HepG2 (cell line): Measurements from ENCODE around the gene UBE4A. TPM values are rescaled to one million over a fixed set of nuclear protein-coding genes. Genes with fewer than 3 reads are reported as not detected.

ENCODE experiments used
- ATF5 ChIP-seq: sonication (generic); formaldehyde crosslinking; IDR thresholded peaks from 2 replicates; pipeline ENCODE4 v1.4.0; 2020; ENCODE audit warnings: mild to moderate bottlenecking, low read depth, missing genetic modification reagents
- FOXA1 ChIP-seq, 2 experiments: fragments of 450-650 bp in 1 of 2; sonication (generic) in 1 of 2; formaldehyde crosslinking in 1 of 2; IDR thresholded peaks; 2 replicates each; pipeline versions ENCODE4 v1.4.0 to v1.6.1; 2016 to 2020; ENCODE audit warnings: missing genetic modification reagents in 1 of 2
- HIC2 ChIP-seq: sonication (generic); formaldehyde crosslinking; IDR thresholded peaks from 2 replicates; pipeline ENCODE4 v1.9.0; 2022; ENCODE audit warnings: low read depth, missing genetic modification reagents
- NR1H2 ChIP-seq: sonication (generic); formaldehyde crosslinking; IDR thresholded peaks from 2 replicates; pipeline ENCODE4 v1.8.1; 2022; ENCODE audit warnings: low read depth, missing genetic modification reagents, borderline replicate concordance
- PLSCR1 ChIP-seq: sonication (generic); formaldehyde crosslinking; IDR thresholded peaks from 2 replicates; pipeline ENCODE4 v1.5.0; 2020; ENCODE audit warnings: missing genetic modification reagents, mild to moderate bottlenecking, borderline replicate concordance
- PREB ChIP-seq: sonication (generic); formaldehyde crosslinking; IDR thresholded peaks from 2 replicates; pipeline ENCODE4 v1.4.0; 2020; ENCODE audit warnings: missing genetic modification reagents
- SKI ChIP-seq: fragments of 450-650 bp; IDR thresholded peaks from one replicate; pipeline ENCODE4 v1.6.1; 2018; ENCODE audit warnings: mild to moderate bottlenecking; ENCODE audit not compliant: partially characterized antibody
- SNRNP70 ChIP-seq: fragments of 200-400 bp; formaldehyde crosslinking; IDR thresholded peaks from 2 replicates; pipeline ENCODE4 v1.6.1; 2017; ENCODE audit warnings: mild to moderate bottlenecking, low read depth, low read length, moderate library complexity
- TAF15 ChIP-seq: fragments of 200-400 bp; formaldehyde crosslinking; IDR thresholded peaks from one replicate; pipeline ENCODE4 v1.6.1; 2018; ENCODE audit warnings: mild to moderate bottlenecking, low read depth, low read length; ENCODE audit not compliant: poor library complexity, severe bottlenecking
- TFDP1 ChIP-seq: IDR thresholded peaks from 2 replicates; pipeline ENCODE4 v1.6.1; 2016; ENCODE audit warnings: missing compliant biosample characterization, missing genetic modification reagents, borderline replicate concordance
- ZBTB39 ChIP-seq: sonication (generic); formaldehyde crosslinking; IDR thresholded peaks from 2 replicates; pipeline ENCODE4 v1.5.0; 2020; ENCODE audit warnings: missing genetic modification reagents
- ZFAT ChIP-seq: sonication (generic); formaldehyde crosslinking; conservative IDR thresholded peaks from 2 replicates; pipeline ENCODE4 v1.8.1; 2023; ENCODE audit warnings: missing genetic modification reagents, inconsistent platforms
- ZKSCAN5 ChIP-seq: sonication (generic); formaldehyde crosslinking; IDR thresholded peaks from 2 replicates; pipeline ENCODE4 v1.5.1; 2020; ENCODE audit warnings: mild to moderate bottlenecking, missing genetic modification reagents
- ZNF101 ChIP-seq: sonication (generic); formaldehyde crosslinking; IDR thresholded peaks from 2 replicates; pipeline ENCODE4 v1.4.0; 2020; ENCODE audit warnings: mild to moderate bottlenecking, low read depth, missing genetic modification reagents, borderline replicate concordance
- ZNF530 ChIP-seq: sonication (generic); formaldehyde crosslinking; IDR thresholded peaks from 2 replicates; pipeline ENCODE4 v1.5.0; 2020; ENCODE audit warnings: low read depth, mild to moderate bottlenecking, missing genetic modification reagents
- ZNF558 ChIP-seq: sonication (generic); formaldehyde crosslinking; IDR thresholded peaks from 2 replicates; pipeline ENCODE4 v1.9.0; 2022; ENCODE audit warnings: mild to moderate bottlenecking, missing genetic modification reagents, borderline replicate concordance
- ZNF644 ChIP-seq: IDR thresholded peaks from 2 replicates; pipeline ENCODE4 v1.6.1; 2016; ENCODE audit warnings: low read depth
- ZNF672 ChIP-seq: sonication (generic); formaldehyde crosslinking; IDR thresholded peaks from 2 replicates; pipeline ENCODE4 v1.8.1; 2022; ENCODE audit warnings: missing genetic modification reagents
- ZNF780A ChIP-seq: sonication (generic); formaldehyde crosslinking; IDR thresholded peaks from 2 replicates; pipeline ENCODE4 v1.8.0; 2022; ENCODE audit warnings: mild to moderate bottlenecking, missing genetic modification reagents, moderate library complexity
- ZSCAN25 ChIP-seq: sonication (generic); formaldehyde crosslinking; IDR thresholded peaks from 2 replicates; pipeline ENCODE4 v1.8.0; 2022; ENCODE audit warnings: mild to moderate bottlenecking, missing genetic modification reagents
- polyA plus RNA-seq, 8 experiments: library from polyadenylated mRNA; depleted of rRNA in 3 of 8; stranded (reverse) in 7 of 8; unstranded in 1 of 8; fragments of >200 nt; fragmentation: Illumina TruSeq in 4 of 8; extraction: Trizol in 4 of 8; gene quantifications; 2 replicates each; pipeline versions ENCODE4 v1.2.1 to v1.2.3, GENCODE V29; 2011 to 2016; ENCODE audit warnings: low read depth in 4 of 8, missing spikeins in 1 of 8, mixed read lengths in 1 of 8; ENCODE audit not compliant: insufficient read depth in 1 of 8
- total RNA-seq, 5 experiments: library from RNA; depleted of rRNA; stranded (reverse); fragments of >200 nt; fragmentation: Illumina TruSeq; extraction: Trizol; gene quantifications; 2 replicates each; pipeline ENCODE4 v1.2.3, GENCODE V29; 2016; ENCODE audit warnings: low read depth in 1 of 5

The UBE4A gene
- total and polyA plus RNA-seq, 2 of the 13 experiments (the other 11 are each of a cell fraction or from before 2014, with no cell fraction given), result 15.1 to 32.7 TPM

GRCh38 chr11:118359295-118359958, at the start of gene UBE4A (continued):
- TF ChIP-seq HIC2 (CRISPR knock-in tag) (peak; percentile 47; the same call in 1 of the 2 replicates), ZNF644 (CRISPR knock-in tag) (0 out of 2 replicates have a peak, but pooled peaks have one; percentile 20), NR1H2 (CRISPR knock-in tag) (no peak), ZFAT (CRISPR knock-in tag) (no peak), ZNF558 (CRISPR knock-in tag) (no peak), SKI (no peak), TAF15 (no peak), ZNF101 (CRISPR knock-in tag) (no peak), ZNF672 (no peak), PLSCR1 (CRISPR knock-in tag) (no peak), ZKSCAN5 (CRISPR knock-in tag) (0 out of 2 replicates have a peak, but pooled peaks have one; percentile 50), ATF5 (no peak), ZNF530 (CRISPR knock-in tag) (no peak), ZSCAN25 (CRISPR knock-in tag) (no peak), ZNF780A (CRISPR knock-in tag) (no peak), PREB (CRISPR knock-in tag) (no peak), SNRNP70 (no peak), TFDP1 (peak; percentile 64; the same call in 1 of the 2 replicates), ZBTB39 (CRISPR knock-in tag) (no peak), FOXA1 (IDR thresholded peaks at IDR 0.05) (no peak), FOXA1 (CRISPR knock-in tag; IDR thresholded peaks at IDR 0.05) (no peak)
